GM18870 (cell line): Measurements from ENCODE around the gene RFT1.

Experiments
- ATAC-seq: cut with Tn5 transposase; IDR thresholded peaks from one replicate; pipeline ENCODE4 v1.9.1; 2021; ENCODE audit warnings: moderate library complexity; ENCODE audit not compliant: unreplicated experiment

Gene RFT1

GRCh38 chr3:53092942-53093341, 37.3 kb downstream of the RFT1 start:
- ATAC-seq = no peak

DNA sequence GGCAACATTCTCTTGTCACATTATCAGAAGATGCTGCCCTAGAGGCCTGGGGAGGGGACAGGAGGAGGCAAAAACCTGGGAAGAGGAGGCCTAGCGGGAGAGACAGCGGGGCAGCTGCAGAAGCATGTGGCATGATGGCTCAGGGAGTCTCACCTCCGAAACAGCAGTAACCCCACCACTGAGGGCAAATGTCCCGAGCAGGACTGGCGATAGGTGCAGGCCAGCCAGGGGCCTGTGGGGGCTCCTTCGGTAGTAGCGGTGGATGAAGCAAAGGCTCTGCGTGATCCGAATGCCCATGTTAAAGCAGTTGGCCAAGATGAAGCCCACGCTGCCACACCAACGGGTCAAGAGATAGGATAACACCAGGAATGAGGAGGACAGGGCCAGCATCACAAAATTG, 38.0 kb downstream of the RFT1 start:
- ATAC-seq = no peak

GRCh38 chr3:53091011-53091410, 39.2 kb downstream of the RFT1 start:
- ATAC-seq = no peak

DNA sequence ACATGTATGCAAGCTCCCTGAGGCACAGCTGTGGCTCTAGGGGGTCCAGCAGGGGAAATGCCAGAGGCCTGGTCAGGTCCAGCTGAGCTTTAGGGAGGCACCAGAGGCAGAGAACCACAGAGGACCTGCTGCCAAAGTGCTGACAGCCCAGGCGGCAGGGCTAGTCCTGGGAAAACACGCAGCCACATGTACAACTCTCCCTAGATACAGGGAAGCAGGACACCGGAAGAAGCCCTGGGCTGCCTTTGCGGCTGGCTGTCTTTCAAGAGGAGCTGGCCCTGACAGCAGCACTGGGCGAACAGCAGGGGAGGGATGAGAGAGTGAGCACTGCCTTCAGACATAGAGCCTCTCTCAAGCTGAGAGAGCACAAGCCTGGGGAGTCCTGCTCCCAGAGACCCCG, 40.7 kb downstream of the RFT1 start:
- ATAC-seq = no peak

DNA sequence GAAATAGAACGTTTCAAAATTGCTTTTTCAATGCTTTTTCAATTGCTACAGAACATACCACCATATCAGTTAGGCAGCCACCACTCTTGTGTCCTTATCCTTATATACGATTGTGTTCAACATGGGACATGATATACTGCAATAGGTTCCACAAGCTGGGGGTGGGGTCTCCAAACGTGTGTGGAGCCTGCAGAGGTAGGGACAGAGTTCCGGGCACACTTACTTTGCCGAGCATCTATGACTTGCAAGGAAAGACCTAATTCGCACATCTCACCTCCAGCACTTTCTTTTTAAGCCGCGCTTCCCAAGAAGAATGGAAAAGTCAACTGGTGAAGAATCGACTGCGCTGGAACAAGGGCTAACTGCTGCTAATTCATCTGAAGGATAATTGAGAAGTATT, 44.8 kb downstream of the RFT1 start:
- ATAC-seq = no peak

DNA sequence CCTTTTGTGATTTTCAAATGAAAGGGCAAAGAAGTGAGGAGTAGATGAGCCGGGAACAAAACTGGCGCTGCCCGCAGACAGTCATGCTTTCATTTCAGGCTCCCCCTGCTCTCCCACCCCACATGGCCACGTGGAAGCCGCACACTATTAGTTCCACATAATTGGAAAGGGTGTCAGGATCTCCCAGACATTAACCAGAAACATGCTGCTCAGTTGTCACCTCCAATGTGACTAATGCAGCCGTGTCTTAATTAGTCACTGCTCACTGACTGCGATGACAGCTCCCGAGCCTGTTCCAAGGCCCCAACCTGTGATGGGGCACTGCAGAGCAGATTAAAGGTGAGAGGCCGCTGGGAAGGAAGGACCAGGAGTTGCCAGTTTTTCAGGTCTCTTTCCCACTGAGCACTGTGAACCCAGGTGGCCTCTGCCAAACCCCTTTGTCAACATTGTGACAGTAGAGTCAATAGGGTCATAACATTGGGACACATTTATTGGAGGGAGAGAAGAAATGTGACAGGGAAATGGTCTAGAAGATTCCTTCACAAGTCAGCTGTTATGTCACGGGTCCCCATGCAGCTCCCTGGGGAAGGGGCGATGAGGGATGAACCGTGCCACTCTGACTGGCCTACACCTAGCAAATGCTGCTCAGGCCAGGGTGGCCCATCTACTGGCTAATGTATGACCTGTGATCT, 45.8 kb downstream of the RFT1 start:
- ATAC-seq = no peak

GRCh38 chr3:53083949-53084309, 46.3 kb downstream of the RFT1 start:
- ATAC-seq = no peak

GRCh38 chr3:53083521-53083920, 46.7 kb downstream of the RFT1 start:
- ATAC-seq = no peak

- no peak for ATAC-seq
Observed at GRCh38 chr3:53082736-53083135, 47.5 kb downstream of the RFT1 start.

GRCh38 chr3:53081318-53081717, 48.9 kb downstream of the RFT1 start:
- no peak for ATAC-seq

GRCh38 chr3:53080612-53081205, 49.5 kb downstream of the RFT1 start:
- no peak for ATAC-seq

DNA sequence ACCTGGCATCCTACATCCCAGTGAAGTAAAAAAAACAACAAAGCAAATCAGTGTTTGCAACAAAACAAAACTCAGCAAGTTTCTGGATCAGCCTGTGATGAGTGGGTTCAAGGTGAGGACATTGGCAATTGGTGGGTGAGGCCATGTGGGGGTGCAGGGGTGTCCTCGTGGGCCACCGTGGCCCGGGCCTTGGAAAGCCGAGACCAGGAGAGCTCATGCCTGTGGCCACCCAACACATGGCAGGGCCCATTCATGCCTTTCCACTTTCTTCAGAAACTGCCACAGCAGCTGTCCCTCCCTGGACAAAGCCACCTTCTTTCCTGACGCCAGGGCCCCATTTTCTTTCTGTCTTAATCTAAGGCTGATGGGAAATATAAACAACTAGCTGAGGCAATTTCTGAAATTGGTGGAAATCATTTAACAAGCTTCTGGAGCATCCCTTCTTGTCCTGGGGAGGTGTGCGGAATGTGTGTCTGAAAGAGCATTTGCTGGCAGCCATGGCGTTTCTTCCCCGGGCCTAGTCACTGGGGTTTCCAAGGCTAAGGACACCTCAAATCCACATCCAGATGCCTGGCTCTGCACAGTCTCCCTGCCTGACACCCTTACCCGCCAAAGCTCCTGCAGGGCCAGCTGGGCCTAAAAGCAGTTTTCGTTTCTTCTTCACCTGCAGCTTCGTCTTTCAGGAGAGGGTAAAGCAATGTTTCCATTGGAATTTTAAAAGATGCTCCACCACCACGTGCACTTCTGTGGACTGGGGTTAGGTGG, 50.3 kb downstream of the RFT1 start:
- ATAC-seq = no peak

- ATAC-seq = no peak
Observed at GRCh38 chr3:53079147-53079546, 51.1 kb downstream of the RFT1 start.

DNA sequence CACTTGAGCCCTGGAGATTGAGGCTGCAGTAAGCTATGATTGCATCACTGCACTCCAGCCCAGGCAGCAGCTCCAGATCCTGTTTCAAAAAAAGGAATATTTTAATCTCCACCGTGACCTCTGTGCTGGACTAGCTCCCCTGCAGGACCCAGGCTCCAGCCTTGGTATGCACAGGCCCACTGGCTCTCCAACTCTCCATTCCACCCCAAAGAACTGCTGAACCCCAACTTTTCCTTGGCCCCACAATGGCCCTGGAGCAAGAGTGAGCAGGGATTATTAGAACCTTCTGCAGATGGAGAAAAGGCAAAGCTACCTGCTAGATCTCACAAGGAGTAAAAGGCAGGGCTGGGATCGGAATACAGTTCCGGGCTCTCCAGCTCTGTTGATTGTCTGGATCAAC, 51.6 kb downstream of the RFT1 start:
- ATAC-seq = no peak

GRCh38 chr3:53077476-53078220, 52.6 kb downstream of the RFT1 start:
- no peak for ATAC-seq

DNA sequence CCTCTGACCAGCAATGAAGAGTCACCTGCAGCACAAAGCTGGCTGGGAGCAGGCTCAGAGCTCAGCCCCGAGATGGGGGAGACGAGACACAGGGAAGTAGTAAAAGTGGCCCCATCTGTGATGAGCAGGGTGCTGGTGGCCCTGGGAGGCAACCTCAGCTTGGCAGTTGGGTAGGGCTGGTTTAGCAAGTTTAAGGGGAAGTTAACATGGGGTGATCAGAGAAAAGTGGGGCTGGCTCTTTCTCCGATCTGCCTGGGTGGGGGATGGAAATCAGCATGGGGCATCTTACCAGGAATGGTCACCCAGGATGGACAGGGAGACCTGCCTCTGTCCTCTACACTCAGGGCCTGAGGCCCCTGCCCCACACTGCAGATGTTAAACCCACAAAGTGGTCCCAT, 54.5 kb downstream of the RFT1 start:
- ATAC-seq = no peak

- ATAC-seq = no peak
Observed at GRCh38 chr3:53074761-53075742, 55.2 kb downstream of the RFT1 start.

DNA sequence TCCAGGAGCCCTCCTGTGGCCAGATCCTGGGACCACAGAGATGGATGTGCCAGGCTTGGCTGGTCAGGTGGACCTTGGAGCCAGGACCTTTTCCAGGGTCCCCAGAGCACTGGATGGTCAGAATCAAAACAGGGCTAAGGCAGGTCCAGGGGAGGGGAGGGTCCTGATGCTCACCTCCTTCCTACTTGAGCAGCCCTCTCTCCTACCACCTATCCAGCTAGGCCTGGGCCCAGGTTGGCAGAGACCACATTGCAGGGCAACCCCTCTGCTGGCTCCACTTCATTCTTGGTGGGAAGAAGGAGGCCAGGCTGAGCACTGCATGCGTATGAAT, 55.9 kb downstream of the RFT1 start:
- ATAC-seq = no peak

DNA sequence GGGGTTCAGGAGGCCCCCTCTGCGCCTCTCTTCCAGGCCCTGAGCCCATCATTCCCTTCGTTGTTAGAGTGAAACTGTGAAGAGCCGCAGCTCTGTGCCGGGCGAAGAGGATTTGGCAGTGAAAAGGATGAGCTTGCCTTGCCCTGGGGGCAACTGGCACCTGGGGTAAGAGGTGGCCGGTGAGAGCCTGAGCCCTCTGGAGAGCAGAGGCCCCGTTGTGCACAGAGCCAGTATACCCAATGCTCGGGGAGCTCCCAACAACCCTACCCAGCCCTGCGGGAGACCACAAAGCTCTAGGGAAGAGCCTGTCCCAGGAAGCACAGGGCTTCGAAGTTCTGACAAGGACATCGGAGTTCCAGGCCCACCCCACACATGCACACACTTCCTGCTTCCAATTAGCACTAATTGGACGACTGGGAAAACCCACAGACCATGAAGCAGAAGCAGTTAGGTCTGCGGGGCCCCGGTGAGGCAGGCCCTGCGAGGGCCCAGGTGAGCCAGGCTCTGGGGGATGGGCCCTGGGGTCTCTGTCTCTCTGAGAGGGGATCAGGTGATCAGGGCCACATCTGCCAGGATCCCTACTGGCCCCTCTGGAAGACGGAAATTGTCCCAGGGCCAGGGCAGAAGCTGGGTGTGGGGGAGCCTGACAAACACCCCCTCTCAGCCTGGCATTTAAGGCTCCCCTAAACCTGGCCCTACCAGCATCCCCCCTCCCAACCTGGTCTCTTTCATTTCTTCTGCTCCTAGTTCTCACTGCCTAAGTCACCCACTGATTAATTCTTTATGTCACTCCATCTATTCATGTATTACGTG, 56.5 kb downstream of the RFT1 start:
- no peak for ATAC-seq
